Stimulated activated naive CD4-positive, alpha-beta T cell treated with Interleukin-2 at 50 U/mL for 16 hours (primary cell): ENCODE measurements around the gene ABCC6.
A peak's percentile ranks its signal among the peaks of the same experiment; 100 is the strongest.

Experiments used
- DNase-seq: peaks from one replicate; lab custom pipeline; 2025; lab: John Stamatoyannopoulos, UW

The ABCC6 gene

DNA sequence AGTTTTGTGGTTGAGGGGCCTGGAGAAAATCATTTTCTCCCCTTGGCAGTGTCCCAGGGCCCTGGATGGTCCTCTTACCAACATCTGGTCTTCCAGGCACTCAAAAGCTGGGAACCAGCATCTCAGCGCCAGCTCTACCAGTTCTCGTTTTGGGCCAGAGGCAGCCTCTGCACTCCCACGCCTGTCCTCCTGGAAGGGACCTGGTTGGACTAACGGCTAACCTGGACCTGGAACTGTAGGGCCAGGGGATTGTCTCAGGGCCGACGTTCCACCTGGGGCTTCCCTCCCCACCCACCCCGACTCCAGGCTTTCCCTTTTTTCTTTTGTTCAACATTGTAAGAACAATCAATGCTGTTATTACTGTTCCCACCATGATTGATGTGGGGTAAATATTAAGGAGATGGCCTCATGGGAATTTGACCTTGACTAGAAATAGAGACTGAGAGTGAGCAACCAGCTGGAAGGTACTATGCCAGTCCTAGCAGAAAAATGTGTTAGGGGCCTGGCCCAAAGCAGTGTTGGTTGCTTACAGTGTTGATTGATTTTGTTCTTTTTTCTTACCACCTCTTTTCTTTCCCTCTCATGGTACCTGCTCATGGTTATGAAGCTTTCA, 81.4 kb downstream of the ABCC6 start:
- no peak for DNase-seq

DNA sequence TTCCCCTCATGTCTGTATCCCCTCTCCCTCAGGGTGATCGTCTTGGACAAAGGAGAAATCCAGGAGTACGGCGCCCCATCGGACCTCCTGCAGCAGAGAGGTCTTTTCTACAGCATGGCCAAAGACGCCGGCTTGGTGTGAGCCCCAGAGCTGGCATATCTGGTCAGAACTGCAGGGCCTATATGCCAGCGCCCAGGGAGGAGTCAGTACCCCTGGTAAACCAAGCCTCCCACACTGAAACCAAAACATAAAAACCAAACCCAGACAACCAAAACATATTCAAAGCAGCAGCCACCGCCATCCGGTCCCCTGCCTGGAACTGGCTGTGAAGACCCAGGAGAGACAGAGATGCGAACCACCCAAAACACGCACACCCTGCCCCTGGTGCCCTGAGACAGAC, 82.2 kb downstream of the ABCC6 start:
- no peak for DNase-seq

DNA sequence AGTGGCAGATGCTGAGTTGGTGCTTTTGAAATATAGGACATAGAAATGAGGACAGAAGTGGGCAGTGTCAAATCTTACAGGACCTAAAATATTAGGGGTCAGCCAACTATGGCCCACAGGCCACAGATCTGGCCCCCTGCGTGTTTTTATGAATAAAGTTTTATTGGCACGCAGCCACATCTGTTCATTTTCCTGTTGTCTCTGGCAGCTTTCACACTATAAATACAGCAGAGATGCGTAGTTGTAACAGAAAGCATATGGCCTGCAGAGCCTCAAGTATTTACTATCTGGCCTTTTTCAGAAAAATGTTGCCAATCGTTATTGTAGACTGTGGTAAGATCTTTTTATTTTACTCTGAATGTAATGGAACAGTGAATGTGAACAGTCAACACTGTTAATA, 82.8 kb downstream of the ABCC6 start:
- no peak for DNase-seq

DNA sequence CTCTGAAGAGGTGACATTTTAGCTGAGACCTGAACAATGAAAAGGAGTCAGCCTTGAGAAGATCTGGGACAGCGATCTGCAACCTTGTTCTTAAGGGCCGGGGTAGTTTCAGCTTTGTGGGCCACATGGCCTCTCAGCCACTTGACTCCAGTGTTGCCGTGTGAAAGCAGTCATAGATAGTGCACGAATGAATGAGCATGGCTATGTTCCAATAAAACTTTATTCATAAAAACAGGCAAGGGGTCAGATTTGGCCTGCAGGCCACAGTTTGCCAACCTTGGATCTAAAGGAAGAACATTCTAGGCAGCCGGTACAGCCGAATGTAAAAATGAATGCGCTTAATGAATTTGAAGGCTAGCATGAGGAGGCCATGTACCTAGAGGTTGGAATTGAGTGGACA, 83.5 kb downstream of the ABCC6 start:
- DNase-seq, result no peak

DNA sequence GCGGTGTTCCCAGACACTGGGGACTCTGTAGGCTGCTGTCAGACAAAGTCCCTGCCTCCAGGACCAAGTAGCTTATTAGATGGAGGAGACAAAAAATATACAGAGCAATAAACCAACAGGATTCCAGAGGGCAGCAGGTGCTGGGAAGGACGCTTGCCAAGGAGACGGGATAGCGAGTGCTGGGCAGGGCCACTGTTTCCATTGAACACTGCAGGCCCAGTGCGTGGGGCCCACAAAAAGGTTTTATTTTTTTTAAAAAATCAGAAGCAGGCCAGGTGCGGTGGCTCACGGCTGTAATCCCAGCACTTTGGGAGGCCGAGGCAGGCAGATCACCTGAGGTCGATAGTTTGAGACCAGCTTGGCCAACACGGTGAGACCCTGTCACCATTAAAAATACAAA, 84.2 kb downstream of the ABCC6 start:
- DNase-seq, result no peak

DNA sequence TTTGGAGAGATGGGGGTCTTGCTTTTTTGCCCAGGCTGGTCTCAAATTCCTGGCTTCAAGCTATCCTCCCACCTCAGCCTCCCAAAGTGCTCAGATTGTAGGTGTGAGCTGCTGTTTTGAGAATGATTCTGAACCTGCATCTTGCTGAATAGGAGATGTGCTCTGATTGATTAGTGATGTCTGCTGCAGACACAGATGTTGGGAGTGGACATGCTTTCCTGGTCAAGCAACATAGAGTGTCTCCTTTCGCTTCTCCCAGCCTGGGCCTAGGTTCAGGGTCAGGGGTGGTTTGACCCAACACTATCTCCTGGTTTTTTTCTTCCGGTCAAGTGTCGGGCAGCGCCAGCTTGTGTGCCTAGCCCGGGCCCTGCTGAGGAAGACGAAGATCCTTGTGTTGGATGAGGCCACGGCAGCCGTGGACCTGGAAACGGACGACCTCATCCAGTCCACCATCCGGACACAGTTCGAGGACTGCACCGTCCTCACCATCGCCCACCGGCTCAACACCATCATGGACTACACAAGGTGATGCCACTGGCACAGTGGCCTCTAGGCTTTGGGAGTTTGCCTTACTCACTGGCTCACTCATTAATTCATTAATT, 85.2 kb downstream of the ABCC6 start:
- DNase-seq, result no peak

DNA sequence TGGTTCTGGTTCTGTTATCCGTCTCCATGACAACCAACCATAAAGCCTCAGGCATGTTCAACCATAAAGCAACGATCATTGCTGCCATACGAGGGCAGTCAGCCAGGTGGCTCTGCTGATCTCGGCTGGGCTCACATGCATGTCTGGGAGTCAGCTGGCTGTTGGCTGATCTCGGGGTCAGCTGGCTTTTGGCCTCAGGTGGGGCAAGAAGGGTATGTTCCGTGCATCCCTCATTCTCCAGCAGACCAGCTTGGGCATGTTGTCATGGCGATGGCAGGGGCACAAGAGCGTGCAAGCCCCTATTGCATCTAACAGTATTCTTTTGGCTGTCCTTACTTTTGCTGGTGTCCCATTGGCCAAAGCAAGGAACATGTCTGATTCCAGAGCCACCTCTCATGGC, 86.2 kb downstream of the ABCC6 start:
- no peak for DNase-seq

DNA sequence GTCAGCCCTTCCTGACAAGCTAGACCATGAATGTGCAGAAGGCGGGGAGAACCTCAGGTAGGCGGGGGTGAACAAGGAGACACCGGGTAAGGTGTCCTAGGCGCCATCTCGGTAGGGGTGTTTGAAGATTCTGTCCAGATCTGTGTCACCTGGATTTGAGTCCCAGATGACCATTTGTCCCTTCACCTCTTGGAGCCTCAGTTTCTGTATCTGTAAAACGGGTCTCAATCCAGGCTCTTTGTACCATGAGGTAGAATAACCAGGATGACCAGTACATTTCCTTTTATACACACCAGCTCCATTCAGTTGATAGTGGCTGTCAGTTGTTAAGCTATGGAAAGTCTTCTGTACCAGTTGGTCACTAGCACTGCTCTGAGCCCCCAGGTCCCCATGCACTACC, 86.7 kb downstream of the ABCC6 start:
- DNase-seq, result no peak

DNA sequence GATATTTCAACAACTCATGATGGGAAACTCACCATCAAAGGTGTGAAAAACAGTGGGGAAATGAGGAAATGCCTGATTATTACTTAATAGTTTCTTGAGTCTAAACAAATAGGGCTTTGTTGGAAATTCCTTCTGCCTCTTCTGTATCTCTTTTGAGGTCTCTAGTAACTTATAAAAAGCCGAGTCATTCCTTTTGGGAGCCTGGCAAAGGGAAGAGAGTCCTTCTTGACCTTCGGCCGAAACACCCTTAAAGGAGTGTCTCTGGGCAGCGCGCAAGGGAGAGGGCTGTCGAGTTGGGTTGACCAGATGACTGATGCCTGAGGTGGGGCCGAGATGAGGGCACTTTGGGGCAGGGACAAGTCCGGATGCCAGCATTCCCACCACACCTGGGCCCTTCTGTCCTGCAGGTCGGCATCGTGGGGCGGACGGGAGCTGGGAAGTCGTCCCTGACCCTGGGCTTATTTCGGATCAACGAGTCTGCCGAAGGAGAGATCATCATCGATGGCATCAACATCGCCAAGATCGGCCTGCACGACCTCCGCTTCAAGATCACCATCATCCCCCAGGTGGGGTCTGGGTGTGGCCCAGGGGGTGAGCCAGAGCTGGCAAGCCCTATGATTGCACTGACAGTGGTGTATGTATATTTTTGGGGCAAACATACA, 89.2 kb downstream of the ABCC6 start:
- no peak for DNase-seq

DNA sequence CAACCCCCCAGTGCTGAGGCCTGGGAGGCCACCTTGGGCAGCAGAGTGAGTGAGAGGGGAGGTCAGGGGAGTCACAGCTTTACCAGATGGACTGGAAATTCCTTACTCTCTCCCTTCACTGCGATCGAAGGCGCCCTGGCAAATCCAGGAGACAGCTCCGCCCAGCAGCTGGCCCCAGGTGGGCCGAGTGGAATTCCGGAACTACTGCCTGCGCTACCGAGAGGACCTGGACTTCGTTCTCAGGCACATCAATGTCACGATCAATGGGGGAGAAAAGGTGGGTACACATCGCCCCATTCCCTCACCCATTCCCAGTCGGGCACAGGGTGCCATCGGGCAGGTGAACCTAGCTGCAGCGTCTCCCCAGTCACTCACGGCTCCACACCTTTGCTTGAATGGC, 91.6 kb downstream of the ABCC6 start:
- no peak for DNase-seq

DNA sequence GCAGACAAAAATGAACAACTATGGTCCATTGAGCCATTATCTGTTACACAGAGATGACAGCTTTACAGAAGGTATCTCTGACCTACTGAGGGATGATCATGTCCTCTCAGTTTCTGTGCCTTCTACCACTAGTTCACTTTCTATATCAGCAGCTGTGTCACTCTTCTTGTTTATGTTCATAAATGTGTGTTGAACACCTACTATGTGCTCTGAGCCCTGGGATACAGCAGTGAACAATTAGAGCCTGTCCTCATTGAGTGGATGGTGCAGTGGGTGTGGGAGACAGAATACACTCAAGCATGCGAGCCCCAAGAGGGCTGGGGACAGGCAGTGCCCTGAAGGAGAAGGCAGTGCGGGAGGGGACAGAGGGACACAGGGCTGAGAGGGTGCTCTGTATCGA, 92.1 kb downstream of the ABCC6 start:
- no peak for DNase-seq

DNA sequence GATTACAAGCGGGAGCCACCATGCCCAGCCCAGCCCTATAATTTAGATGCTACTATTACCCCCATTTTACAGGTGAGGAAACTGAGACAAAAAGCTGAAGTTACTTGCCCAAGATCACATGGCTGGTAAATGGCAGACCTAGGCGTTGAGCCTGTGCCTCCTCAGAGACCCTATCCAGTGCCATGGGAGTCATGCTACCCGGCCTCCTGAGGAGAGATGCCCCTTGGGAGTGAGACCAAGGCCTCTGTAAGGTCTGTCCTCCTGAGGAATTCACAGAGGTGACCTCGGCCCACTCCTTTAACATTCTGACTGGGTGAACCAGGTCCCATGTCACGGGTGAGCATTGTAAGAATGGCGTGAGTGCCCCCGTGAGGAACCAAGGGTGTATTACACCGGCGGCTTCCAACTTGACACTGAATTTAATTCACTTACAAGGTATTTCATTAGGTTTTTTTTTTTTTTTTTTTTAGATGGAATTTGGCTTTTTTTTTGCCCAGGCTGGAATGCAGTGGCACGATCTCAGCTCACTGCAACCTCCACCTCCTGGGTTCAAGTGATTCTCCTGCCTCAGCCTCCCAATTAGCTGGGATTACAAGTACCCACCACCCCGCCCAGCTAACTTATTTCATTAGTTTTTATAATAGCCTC, 95.7 kb downstream of the ABCC6 start:
- DNase-seq, result peak; percentile 42

DNA sequence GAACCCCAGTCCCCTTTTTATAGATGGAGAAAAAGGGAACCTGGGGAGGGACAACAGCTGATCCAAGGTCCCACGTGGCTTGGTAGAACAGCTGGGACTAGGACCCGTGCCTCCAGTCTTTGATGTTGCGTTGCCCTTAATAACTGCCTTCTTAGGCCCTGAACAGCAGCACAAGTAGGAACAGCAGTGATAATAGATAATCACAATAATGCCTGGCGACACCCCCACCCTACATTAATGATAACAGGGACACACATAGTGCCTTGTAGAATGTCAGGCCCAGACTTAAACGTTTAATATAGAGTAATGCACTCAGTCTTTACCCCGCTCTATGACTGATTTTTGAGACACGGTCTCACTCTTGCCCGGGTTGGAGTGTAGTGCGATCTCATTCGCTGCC, 96.4 kb downstream of the ABCC6 start:
- no peak for DNase-seq

DNA sequence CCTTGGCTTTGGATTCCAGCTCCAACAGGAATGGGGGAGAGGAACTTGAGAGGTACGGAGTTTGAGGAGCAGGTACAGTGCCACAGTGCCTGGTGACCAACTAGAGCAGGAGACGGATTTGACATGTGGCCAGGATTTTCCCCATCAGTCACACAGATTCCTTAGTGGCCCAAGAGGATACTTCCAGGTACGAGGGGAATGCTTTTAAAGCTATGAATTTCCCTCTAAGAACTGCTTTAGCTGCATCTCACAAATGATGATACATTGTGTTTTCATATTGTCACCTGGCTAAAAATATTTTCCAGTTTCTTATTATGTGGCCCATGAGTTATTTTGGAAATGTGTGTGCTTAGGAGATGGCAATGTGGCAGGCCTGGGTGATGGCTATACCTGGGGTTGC, 98.3 kb downstream of the ABCC6 start:
- no peak for DNase-seq

DNA sequence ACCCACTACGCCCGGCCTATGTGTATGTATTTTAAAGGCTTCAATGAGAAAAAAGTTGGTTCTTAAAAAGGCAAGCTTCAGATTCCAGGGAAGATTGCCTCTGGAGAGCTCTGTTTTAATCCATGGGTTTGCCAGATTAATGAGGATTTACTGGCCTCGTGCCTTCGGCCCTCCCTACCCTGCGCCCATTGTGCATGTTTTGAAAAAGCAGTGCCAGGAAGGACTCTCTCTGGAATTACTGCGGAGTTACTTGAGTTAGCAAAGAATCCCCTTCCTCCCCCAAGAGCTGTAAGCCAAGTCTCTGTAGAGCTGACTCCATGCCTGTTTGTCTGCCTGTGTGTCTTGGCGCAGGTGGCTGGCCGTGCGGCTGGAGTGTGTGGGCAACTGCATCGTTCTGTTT, 98.9 kb downstream of the ABCC6 start:
- no peak for DNase-seq

DNA sequence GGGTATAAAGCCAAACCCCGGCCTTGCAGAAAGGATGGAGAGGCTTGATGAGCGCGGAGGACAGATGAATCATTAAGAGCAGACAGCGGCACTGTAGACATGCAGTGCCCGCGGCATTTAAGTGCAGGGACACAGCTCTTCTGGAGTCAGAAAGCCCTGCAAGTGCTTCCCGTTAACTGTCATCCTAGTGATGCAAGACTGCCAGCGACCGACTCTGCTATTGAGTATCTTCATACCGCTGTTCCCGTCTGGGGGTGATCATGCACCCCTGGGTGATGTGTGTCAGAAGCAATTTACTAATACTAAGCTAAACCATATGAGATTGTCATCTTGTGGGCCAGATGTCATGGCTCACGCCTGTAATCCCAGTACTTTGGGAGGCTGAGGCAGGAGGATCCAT, 101.0 kb downstream of the ABCC6 start:
- DNase-seq, result no peak

DNA sequence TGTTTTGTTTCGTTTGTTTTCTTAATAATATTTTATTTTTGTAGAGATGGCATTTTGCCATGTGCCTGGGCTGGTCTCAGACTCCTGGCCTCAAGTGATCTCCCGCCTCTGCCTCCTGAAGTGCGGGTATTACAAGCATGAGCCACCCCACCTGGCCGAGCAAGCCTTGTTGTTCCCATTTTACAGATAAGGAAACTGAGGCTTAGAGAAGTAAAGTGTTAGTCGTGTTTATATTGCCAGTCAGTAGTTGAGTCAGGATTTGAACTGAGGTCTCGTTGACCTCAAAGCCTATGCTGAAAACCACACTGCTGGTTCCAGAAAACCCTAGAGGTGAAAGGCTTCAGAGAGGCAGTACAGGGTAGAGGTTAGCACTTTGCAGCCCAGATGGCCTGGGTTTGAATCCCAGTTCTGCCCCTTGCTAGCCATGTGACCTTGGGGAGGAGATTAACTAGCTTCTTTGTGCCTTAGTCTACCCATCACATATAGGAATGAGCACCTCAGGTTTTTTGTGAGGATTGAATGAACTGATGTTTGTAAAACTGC, 102.0 kb downstream of the ABCC6 start:
- DNase-seq, result no peak

DNA sequence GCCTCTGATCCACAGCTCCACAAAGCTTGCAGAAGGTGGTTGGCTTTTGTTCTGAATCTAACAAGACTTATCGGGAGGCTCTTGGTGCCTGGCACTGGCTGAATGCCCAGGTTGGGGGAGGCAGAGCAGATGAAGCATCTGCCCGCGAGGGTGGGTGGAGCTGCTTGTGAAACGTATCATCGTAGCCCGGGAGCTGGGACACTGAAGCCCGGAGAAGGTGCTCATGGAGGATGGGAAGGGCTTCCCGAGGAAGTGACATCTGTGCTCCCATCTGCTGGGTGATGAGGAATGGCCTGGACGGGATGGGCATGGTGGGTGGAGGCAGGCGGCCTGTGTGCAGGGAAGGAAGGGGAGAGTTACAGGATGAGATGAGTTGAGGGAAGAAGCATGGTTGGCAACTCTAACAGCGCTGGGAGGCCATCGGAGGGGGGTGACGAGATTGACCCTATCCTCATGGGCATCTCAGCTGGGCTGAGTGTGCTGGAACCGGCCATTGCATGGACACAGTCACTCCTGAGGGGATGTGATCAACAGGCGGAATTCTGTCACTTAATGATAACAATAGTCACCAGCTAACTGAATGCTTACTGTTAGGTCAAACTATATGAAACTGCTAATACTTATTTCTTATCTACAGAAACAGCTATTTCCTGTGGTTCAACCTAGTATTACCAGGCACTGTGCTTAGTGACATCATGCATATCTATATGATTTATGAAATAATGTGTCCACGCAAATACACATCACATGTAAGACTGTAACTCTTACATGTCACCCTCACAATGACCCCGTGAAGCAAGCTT, 102.7 kb downstream of the ABCC6 start:
- no peak for DNase-seq

DNA sequence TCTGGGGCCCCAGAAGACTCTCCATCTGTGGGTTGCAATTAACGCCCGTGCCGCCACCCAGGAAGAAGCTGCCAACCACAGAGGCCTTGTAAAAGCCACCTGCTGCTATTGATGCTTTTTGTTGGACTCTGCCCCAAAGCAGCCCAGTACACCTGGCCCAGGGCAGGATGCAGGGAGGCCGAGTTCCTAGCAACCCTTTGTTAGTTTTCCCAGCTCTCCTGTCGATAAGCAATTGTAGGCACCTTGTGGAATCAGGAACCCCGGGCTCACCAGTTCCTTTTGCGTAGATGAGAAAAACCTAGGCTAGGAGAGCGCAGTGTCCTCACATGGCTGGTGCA, 103.3 kb downstream of the ABCC6 start:
- DNase-seq, result no peak

DNA sequence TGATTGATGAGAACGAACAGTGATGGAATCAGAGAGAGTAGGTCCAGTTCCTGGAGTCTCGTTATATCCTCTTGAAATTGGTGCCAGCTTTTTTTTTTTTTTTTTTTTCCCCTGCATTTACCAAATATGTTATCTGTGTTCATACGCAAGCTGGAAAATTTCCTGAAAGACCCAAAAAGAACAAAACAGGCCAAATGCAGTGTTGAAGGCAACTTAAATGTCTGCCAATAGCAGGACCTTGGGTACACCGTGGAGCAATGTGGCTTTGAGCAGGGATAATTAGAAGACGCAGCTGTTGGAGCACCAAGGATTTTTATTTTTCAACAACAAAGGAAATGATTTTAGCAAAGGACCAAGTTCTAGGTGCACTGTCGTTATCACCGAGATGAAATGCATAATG, 105.0 kb downstream of the ABCC6 start:
- DNase-seq, result no peak

DNA sequence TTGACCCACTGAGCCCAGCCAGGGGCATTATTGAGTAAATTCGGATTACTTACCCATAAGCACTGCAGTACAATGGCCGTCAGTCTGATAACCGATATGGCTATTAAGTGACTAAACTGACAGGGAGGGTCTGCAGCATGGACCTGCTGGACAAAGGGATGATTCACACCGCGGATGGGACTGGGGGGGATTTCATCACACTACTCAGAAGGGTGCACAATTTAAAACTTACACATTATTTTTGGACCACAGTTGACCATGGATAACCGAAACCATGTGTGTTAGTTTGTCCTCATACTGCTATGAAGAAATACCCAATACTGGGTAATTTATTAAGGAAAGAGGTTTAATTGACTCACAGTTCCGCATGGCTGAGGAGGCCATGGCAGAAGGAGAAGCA, 106.5 kb downstream of the ABCC6 start:
- DNase-seq, result no peak

DNA sequence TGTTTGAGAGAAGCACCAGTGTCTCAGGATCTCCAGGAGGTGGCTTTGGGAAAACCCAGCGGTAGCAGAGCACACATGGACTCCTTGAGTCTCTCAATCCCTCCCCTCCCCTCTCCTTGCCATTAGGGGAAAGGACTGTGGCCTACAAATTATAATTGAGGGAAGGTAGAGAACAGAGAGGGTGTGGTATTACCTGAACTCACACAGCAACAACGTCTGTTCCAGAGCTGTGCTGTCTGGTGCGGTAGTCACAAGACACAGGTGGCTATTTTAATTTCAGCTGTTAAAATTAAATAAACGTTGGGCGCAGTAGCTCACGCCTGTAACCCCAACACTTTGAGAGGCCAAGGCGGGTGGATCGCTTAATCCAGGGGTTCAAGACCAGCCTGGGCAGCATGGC, 110.2 kb downstream of the ABCC6 start:
- no peak for DNase-seq
